Measurements from ENCODE around the gene BANP.
A peak's percentile ranks its signal among the peaks of the same experiment; 100 is the strongest.

BANP gene

DNA sequence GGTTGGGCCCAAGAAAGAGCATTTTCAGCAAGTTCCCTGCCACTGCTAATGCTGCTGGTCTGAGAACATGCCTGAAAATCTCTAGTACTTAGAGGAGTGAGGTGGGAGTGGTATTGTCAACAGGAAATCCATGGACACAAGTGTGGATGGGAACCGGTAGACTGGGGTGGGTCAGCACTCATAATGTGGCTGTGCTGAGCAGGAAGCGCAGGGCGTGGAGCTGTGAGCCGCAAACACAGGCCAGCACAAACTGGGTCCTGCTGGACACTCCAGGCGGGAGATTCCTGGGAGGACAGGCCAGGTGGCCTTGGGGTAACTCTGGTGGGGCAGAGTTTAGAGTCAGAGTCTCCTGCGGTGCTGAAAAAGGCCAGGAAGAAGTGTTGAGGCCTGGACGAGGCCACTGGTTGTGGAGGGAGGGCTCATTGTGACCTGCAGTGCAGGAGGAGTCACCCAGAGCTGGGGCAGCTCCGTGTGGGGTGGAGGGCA lies 62.6 kb downstream of the BANP start:
- Histone ChIP-seq H2AK5ac (ENCODE audit: low read depth, low read length) (no peak overlapping the region), H3K18ac (ENCODE audit: low read length) (peak overlapping the region; percentile 17), H4K8ac (ENCODE audit: low read depth, low read length) (no peak overlapping the region), H2BK12ac (ENCODE audit: low read length) (no peak overlapping the region), H3K4me3 (ENCODE audit: low read length in 2 of 2) (no peak overlapping the region), H3K27ac (replicated peaks; ENCODE audit: low read length) (no peak overlapping the region), H3K4me1 (ENCODE audit: control insufficient read depth in 2 of 2, insufficient read depth in 1 of 2, low read depth in 1 of 2, low read length in 2 of 2) (peaks cover 5% of the 10 kb centered on the region in 2 donors), H3K27me3 (ENCODE audit: control insufficient read depth in 3 of 3, insufficient read depth in 3 of 3, low read depth in 1 of 3, low read length in 3 of 3) (no peaks in the 10 kb centered on the region), H3K79me1 (ENCODE audit: low read depth, low read length) (peaks cover 5% of the 10 kb centered on the region), H4K91ac (ENCODE audit: low read depth, low read length, poor library complexity) (no peak overlapping the region), H2AFZ (ENCODE audit: low read length) (no peak overlapping the region), H2BK5ac (ENCODE audit: low read length) (no peak overlapping the region), H2BK120ac (ENCODE audit: low read depth, low read length) (no peak overlapping the region), H3K4ac (ENCODE audit: low read length) (no peak overlapping the region), H2BK15ac (ENCODE audit: low read length) (no peak overlapping the region), H3K36me3 (replicated peaks in 1 of 2; ENCODE audit: control insufficient read depth in 2 of 2, insufficient read depth in 2 of 2, low read length in 2 of 2) (peaks cover 3 to 21% of the 10 kb centered on the region in 2 donors), H3K23ac (ENCODE audit: low read depth, low read length, poor library complexity) (no peak overlapping the region), H3K14ac (ENCODE audit: low read length) (no peak overlapping the region), H3K9me3 (replicated peaks in 1 of 2; ENCODE audit: control insufficient read depth in 2 of 2, insufficient read depth in 1 of 2, low read depth in 1 of 2, low read length in 2 of 2) (no peaks in the 10 kb centered on the region), H3K4me2 (ENCODE audit: insufficient read depth, low read length, poor library complexity, severe bottlenecking) (no peak overlapping the region), H3K9ac (ENCODE audit: low read depth, low read length, poor library complexity) (no peak overlapping the region)
- no peak for DNase-seq (ENCODE audit: low spot score)
- WGBS, 2 donors (ENCODE audit: extremely low coverage in 2 of 2, insufficient read length in 2 of 2, insufficient replicate concordance in 1 of 2): no CpG with 5 or more reads among the region's 8 CpGs

DNA sequence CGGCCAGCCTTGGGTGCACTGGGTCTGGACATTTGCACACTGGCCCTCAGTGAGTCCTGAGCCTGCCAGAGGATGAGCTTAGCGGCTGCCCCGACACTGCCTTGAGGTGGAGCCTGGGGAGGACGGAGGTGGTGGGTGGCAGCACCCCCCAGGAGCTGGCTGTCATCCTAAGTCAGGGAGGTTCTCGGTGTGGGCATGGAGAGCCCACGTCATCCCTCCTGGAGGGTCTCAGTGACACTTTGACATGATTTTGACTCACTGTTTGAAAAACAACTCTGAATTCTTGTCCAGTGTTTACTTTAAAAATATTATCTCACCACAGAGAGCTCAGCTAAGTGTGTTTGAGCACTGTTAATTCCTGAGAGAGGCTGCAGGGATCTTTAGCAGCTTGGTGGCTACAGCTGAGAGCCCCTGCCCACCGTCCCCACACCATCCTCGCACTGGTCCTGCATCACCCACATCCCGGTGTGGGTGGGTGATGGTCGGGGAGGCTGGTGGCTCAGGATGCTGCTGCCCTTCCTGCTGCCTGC lies 63.1 kb downstream of the BANP start:
- H3K23ac ChIP-seq (ENCODE audit: low read depth, low read length, poor library complexity): no peak overlapping the region
- no CpG with 5 or more reads among the region's 10 CpGs for WGBS, 2 donors (ENCODE audit: extremely low coverage in 2 of 2, insufficient read length in 2 of 2, insufficient replicate concordance in 1 of 2)
- H3K27ac ChIP-seq (replicated peaks; ENCODE audit: low read length): no peak overlapping the region

DNA sequence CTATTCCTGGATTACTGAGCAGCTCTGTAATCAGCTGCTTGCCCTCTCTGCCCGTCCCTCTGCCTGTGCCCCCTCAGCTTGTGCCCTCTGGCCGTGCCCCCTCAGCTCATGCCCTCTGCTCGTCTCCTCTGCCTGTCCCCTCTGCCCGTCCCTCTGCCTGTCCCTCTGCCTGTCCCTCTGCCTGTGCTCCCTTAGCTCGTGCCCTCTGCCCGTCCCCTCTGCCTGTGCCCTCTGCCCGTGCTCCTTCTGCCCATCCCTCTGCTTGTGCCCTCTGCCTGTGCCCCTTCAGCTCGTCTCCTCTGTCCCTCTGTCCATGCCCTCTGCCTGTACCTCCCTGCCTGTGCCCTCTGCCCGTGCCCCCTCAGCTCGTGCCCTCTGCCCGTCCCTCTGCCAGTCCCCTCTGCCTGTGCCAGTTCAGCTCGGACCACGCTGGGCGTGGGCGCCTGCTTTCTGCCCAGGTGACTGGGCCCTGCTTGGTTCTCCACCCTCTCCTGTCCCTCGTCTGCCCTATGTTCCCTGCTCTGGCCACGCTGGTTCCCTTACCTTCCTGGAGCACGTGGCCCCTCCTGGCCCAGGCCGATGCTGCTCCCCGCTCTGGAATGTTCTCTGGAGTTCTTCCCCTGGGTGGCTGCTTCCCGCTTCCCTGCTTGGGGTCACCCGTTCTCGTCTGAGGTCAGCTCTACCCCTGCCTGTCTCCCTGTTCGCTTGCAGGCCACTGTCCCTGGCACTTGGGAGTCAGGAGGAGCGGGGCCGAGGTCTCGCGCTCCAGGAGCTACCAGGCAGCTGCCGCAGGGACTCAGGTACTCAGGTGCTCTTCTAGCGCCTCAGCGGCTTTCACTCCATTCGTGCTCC lies 63.9 kb downstream of the BANP start:
- H3K9ac ChIP-seq (ENCODE audit: low read depth, low read length, poor library complexity): no peak overlapping the region
- peak overlapping the region; percentile 22 for H2BK12ac ChIP-seq (ENCODE audit: low read length)
- H3K27me3 ChIP-seq (ENCODE audit: control insufficient read depth in 3 of 3, insufficient read depth in 3 of 3, low read depth in 1 of 3, low read length in 3 of 3): no peaks in the 10 kb centered on the region
- peak overlapping the region; percentile 17 for H4K8ac ChIP-seq (ENCODE audit: low read depth, low read length)
- no CpG with 5 or more reads among the region's 32 CpGs for WGBS, 2 donors (ENCODE audit: extremely low coverage in 2 of 2, insufficient read length in 2 of 2, insufficient replicate concordance in 1 of 2)
- H3K36me3 ChIP-seq (replicated peaks in 1 of 2; ENCODE audit: control insufficient read depth in 2 of 2, insufficient read depth in 2 of 2, low read length in 2 of 2): peaks cover 3 to 24% of the 10 kb centered on the region in 2 donors
- H3K27ac ChIP-seq (replicated peaks; ENCODE audit: low read length): no peak overlapping the region
- no peak overlapping the region for H3K4me3 ChIP-seq (ENCODE audit: low read length in 2 of 2)
- peak overlapping the region; percentile 82 for H3K14ac ChIP-seq (ENCODE audit: low read length)
- peaks cover 9% of the 10 kb centered on the region for H3K79me1 ChIP-seq (ENCODE audit: low read depth, low read length)
- H4K91ac ChIP-seq (ENCODE audit: low read depth, low read length, poor library complexity): no peak overlapping the region
- peak overlapping the region; percentile 76 for H3K18ac ChIP-seq (ENCODE audit: low read length)
- no peak overlapping the region for H2BK15ac ChIP-seq (ENCODE audit: low read length)
- H2AFZ ChIP-seq (ENCODE audit: low read length): no peak overlapping the region
- H3K4ac ChIP-seq (ENCODE audit: low read length): no peak overlapping the region
- H3K9me3 ChIP-seq (replicated peaks in 1 of 2; ENCODE audit: control insufficient read depth in 2 of 2, insufficient read depth in 1 of 2, low read depth in 1 of 2, low read length in 2 of 2): no peaks in the 10 kb centered on the region
- peak overlapping the region; percentile 73 for H3K23ac ChIP-seq (ENCODE audit: low read depth, low read length, poor library complexity)
- no peak for DNase-seq (ENCODE audit: low spot score)
- H2BK5ac ChIP-seq (ENCODE audit: low read length): no peak overlapping the region
- H2BK120ac ChIP-seq (ENCODE audit: low read depth, low read length): no peak overlapping the region
- peaks cover 0 to 2% of the 10 kb centered on the region in 2 donors for H3K4me1 ChIP-seq (ENCODE audit: control insufficient read depth in 2 of 2, insufficient read depth in 1 of 2, low read depth in 1 of 2, low read length in 2 of 2)
- H3K4me2 ChIP-seq (ENCODE audit: insufficient read depth, low read length, poor library complexity, severe bottlenecking): no peak overlapping the region
- H2AK5ac ChIP-seq (ENCODE audit: low read depth, low read length): peak overlapping the region; percentile 14

More for the DNA sequence above, 63.1 kb downstream of the BANP start:
- Histone ChIP-seq H2BK120ac (ENCODE audit: low read depth, low read length) (no peak overlapping the region), H2AFZ (ENCODE audit: low read length) (no peak overlapping the region), H3K18ac (ENCODE audit: low read length) (peak overlapping the region; percentile 17), H3K9ac (ENCODE audit: low read depth, low read length, poor library complexity) (no peak overlapping the region), H3K4me1 (ENCODE audit: control insufficient read depth in 2 of 2, insufficient read depth in 1 of 2, low read depth in 1 of 2, low read length in 2 of 2) (peaks cover 5% of the 10 kb centered on the region in 2 donors), H3K36me3 (replicated peaks in 1 of 2; ENCODE audit: control insufficient read depth in 2 of 2, insufficient read depth in 2 of 2, low read length in 2 of 2) (peaks cover 3 to 18% of the 10 kb centered on the region in 2 donors), H3K9me3 (replicated peaks in 1 of 2; ENCODE audit: control insufficient read depth in 2 of 2, insufficient read depth in 1 of 2, low read depth in 1 of 2, low read length in 2 of 2) (no peaks in the 10 kb centered on the region), H3K79me1 (ENCODE audit: low read depth, low read length) (peaks cover 5% of the 10 kb centered on the region), H4K91ac (ENCODE audit: low read depth, low read length, poor library complexity) (no peak overlapping the region), H3K4ac (ENCODE audit: low read length) (no peak overlapping the region), H2BK15ac (ENCODE audit: low read length) (no peak overlapping the region), H3K14ac (ENCODE audit: low read length) (no peak overlapping the region), H3K27me3 (ENCODE audit: control insufficient read depth in 3 of 3, insufficient read depth in 3 of 3, low read depth in 1 of 3, low read length in 3 of 3) (no peaks in the 10 kb centered on the region), H2BK5ac (ENCODE audit: low read length) (no peak overlapping the region), H2AK5ac (ENCODE audit: low read depth, low read length) (no peak overlapping the region), H2BK12ac (ENCODE audit: low read length) (no peak overlapping the region), H3K4me2 (ENCODE audit: insufficient read depth, low read length, poor library complexity, severe bottlenecking) (no peak overlapping the region), H4K8ac (ENCODE audit: low read depth, low read length) (no peak overlapping the region), H3K4me3 (ENCODE audit: low read length in 2 of 2) (no peak overlapping the region)
- no peak for DNase-seq (ENCODE audit: low spot score)

DNA sequence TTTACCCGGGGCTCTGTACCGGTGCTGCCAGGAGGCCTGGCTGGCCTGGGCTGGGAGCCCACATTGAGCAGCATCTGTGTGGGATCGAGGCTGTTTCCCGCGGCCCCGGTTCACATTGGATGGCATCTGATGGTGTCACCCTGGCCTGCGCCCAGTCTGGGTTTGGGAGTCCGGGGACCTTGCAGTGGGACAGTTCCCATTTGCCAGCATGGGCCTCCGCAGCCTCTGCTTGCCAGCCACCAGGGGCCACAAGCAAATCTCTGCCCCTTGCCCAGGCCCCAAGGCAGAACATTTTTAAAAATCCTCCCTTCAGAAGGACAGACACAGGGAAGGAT lies 64.5 kb downstream of the BANP start:
- Histone ChIP-seq H3K27me3 (ENCODE audit: control insufficient read depth in 3 of 3, insufficient read depth in 3 of 3, low read depth in 1 of 3, low read length in 3 of 3) (no peaks in the 10 kb centered on the region), H3K79me1 (ENCODE audit: low read depth, low read length) (peaks cover 10% of the 10 kb centered on the region), H3K4me2 (ENCODE audit: insufficient read depth, low read length, poor library complexity, severe bottlenecking) (no peak overlapping the region), H3K9ac (ENCODE audit: low read depth, low read length, poor library complexity) (no peak overlapping the region), H4K91ac (ENCODE audit: low read depth, low read length, poor library complexity) (no peak overlapping the region), H3K9me3 (replicated peaks in 1 of 2; ENCODE audit: control insufficient read depth in 2 of 2, insufficient read depth in 1 of 2, low read depth in 1 of 2, low read length in 2 of 2) (no peaks in the 10 kb centered on the region), H2BK120ac (ENCODE audit: low read depth, low read length) (no peak overlapping the region), H3K4me3 (ENCODE audit: low read length in 2 of 2) (no peak overlapping the region), H3K14ac (ENCODE audit: low read length) (no peak overlapping the region), H3K4me1 (ENCODE audit: control insufficient read depth in 2 of 2, insufficient read depth in 1 of 2, low read depth in 1 of 2, low read length in 2 of 2) (peaks cover 0 to 2% of the 10 kb centered on the region in 2 donors), H3K18ac (ENCODE audit: low read length) (no peak overlapping the region), H3K27ac (replicated peaks; ENCODE audit: low read length) (no peak overlapping the region), H2AFZ (ENCODE audit: low read length) (no peak overlapping the region), H2BK5ac (ENCODE audit: low read length) (no peak overlapping the region), H2AK5ac (ENCODE audit: low read depth, low read length) (no peak overlapping the region), H4K8ac (ENCODE audit: low read depth, low read length) (no peak overlapping the region), H3K23ac (ENCODE audit: low read depth, low read length, poor library complexity) (no peak overlapping the region), H2BK15ac (ENCODE audit: low read length) (no peak overlapping the region), H3K4ac (ENCODE audit: low read length) (no peak overlapping the region), H3K36me3 (replicated peaks in 1 of 2; ENCODE audit: control insufficient read depth in 2 of 2, insufficient read depth in 2 of 2, low read length in 2 of 2) (peaks cover 0 to 21% of the 10 kb centered on the region in 2 donors), H2BK12ac (ENCODE audit: low read length) (no peak overlapping the region)
- no peak for DNase-seq (ENCODE audit: low spot score)
- no CpG with 5 or more reads among the region's 9 CpGs for WGBS, 2 donors (ENCODE audit: extremely low coverage in 2 of 2, insufficient read length in 2 of 2, insufficient replicate concordance in 1 of 2)

All from neuronal stem cell (in vitro differentiated cells).